B cell (primary cell): ENCODE data around the gene MAP3K6. TPM values are rescaled to one million over a fixed set of nuclear protein-coding genes. Genes with fewer than 3 reads are reported as not detected.

ENCODE experiments used
- ATAC-seq: fragments of 200-7000 bp; cut with Tn5 transposase; one replicate; pipeline ENCODE4 v1.10.0; 2021; ENCODE audit warnings: low read depth, mild to moderate bottlenecking, moderate number of reproducible peaks, moderate library complexity
- CTCF ChIA-PET: fragments of 350-600 bp; sonication (Branson Sonifier 250); formaldehyde crosslinking; loops from one replicate; lab custom pipeline; 2021; ENCODE audit warnings: antibody characterized with exemption, inconsistent platforms; lab: Charles Lee
- POLR2A ChIA-PET: fragments of 350-600 bp; sonication (Branson Sonifier 250); formaldehyde crosslinking; loops from one replicate; lab custom pipeline; 2021; ENCODE audit warnings: antibody characterized with exemption; lab: Charles Lee
- DNase-seq: peaks from one replicate; pipeline ENCODE4 v3.0.0; 2013
- H2AFZ ChIP-seq: 2 replicates; pipeline ENCODE4 v1.6.1; 2012; ENCODE audit warnings: mild to moderate bottlenecking, low read depth, low read length; ENCODE audit not compliant: insufficient read depth, poor library complexity, severe bottlenecking
- H3K27ac ChIP-seq, 2 donors: 1 replicate in 1 of 2; 2 replicates in 1 of 2; pipeline ENCODE4 v1.5.1; 2012 to 2013; ENCODE audit warnings: low read length in 2 of 2, mild to moderate bottlenecking in 2 of 2, moderate library complexity in 1 of 2
- H3K27me3 ChIP-seq, 4 experiments: fragments of 200-600 bp in 1 of 4; sonication (generic) in 1 of 4; replicated peaks in 1 of 4; 1 replicate in 2 of 4; 2 replicates in 2 of 4; pipeline versions ENCODE4 v1.6.1 to v1.7.0; 2013 to 2016; ENCODE audit warnings: low read length in 3 of 4, mild to moderate bottlenecking in 2 of 4, mixed read lengths in 1 of 4, moderate library complexity in 1 of 4; ENCODE audit not compliant: insufficient read depth in 4 of 4, control insufficient read depth in 3 of 4; ENCODE audit errors: control extremely low read depth in 1 of 4
- H3K36me3 ChIP-seq, 2 experiments: replicated peaks in 1 of 2; 1 replicate in 1 of 2; 2 replicates in 1 of 2; pipeline versions ENCODE4 v1.6.1 to v1.7.1; 2013; ENCODE audit warnings: low read length in 1 of 2; ENCODE audit not compliant: insufficient read depth in 2 of 2, control insufficient read depth in 1 of 2; ENCODE audit errors: control extremely low read depth in 1 of 2, extremely low read depth in 1 of 2
- H3K4me1 ChIP-seq, 2 donors: fragments of 200-600 bp in 1 of 2; sonication (generic) in 1 of 2; 1 replicate in 1 of 2; 2 replicates in 1 of 2; pipeline versions ENCODE4 v1.5.1 to v1.6.1; 2013 to 2017; ENCODE audit warnings: low read length in 2 of 2; ENCODE audit not compliant: control insufficient read depth in 2 of 2, insufficient read depth in 2 of 2
- H3K4me2 ChIP-seq: replicated peaks from 2 replicates; pipeline ENCODE3; 2012; ENCODE audit warnings: mild to moderate bottlenecking, low read depth, low read length; ENCODE audit not compliant: poor library complexity, severe bottlenecking
- H3K4me3 ChIP-seq, 5 experiments: fragments of 200-600 bp in 1 of 5; sonication (generic) in 1 of 5; 1 replicate in 3 of 5; 2 replicates in 2 of 5; pipeline versions ENCODE4 v1.5.1 to v1.7.0; 2011 to 2016; ENCODE audit warnings: low read length in 4 of 5, mild to moderate bottlenecking in 4 of 5, low read depth in 2 of 5, control low read depth in 1 of 5, moderate library complexity in 1 of 5; ENCODE audit not compliant: insufficient read depth in 1 of 5; ENCODE audit errors: control extremely low read depth in 1 of 5, extremely low read depth in 1 of 5
- H3K79me2 ChIP-seq: fragments of 200-600 bp; sonication (generic); one replicate; pipeline ENCODE4 v1.6.0; 2016; ENCODE audit warnings: low read length; ENCODE audit not compliant: control insufficient read depth, insufficient read depth
- H3K9ac ChIP-seq: fragments of 200-600 bp; sonication (generic); 2 replicates; pipeline ENCODE4 v1.6.1; 2017; ENCODE audit warnings: mild to moderate bottlenecking, low read length, moderate library complexity
- H3K9me3 ChIP-seq, 3 donors: one replicate each; pipeline versions ENCODE4 v1.6.1 to v1.7.1; 2013; ENCODE audit warnings: low read length in 2 of 3; ENCODE audit not compliant: control insufficient read depth in 2 of 3, insufficient read depth in 1 of 3; ENCODE audit errors: control extremely low read depth in 1 of 3
- H4K20me1 ChIP-seq: 2 replicates; pipeline ENCODE4 v1.6.0; 2012; ENCODE audit warnings: mild to moderate bottlenecking, low read length; ENCODE audit not compliant: insufficient read depth, control insufficient read depth, poor library complexity, severe bottlenecking
- H3K27ac Mint-ChIP-seq: one replicate; pipeline ENCODE4 v1.8.0; 2021; ENCODE audit warnings: mixed read lengths
- H3K27me3 Mint-ChIP-seq: one replicate; pipeline ENCODE4 v1.8.0; 2021; ENCODE audit warnings: mixed read lengths
- H3K4me1 Mint-ChIP-seq: one replicate; pipeline ENCODE4 v1.8.0; 2021; ENCODE audit warnings: mixed read lengths
- H3K4me3 Mint-ChIP-seq: one replicate; pipeline ENCODE4 v1.8.0; 2021; ENCODE audit warnings: mixed read lengths
- H3K9me3 Mint-ChIP-seq: one replicate; pipeline ENCODE4 v1.8.0; 2022; ENCODE audit warnings: mixed read lengths; ENCODE audit not compliant: insufficient read depth
- EZH2 ChIP-seq: IDR thresholded peaks from 2 replicates; pipeline ENCODE4 v1.6.1; 2012; ENCODE audit warnings: borderline replicate concordance, low read depth, mild to moderate bottlenecking, moderate library complexity, low read length; ENCODE audit not compliant: insufficient read depth, poor library complexity, severe bottlenecking
- WGBS: methylation state at CpG from one replicate; pipeline ENCODE4 v1.1.5; 2013; ENCODE audit warnings: missing lambda C conversion rate; ENCODE audit not compliant: insufficient coverage; 5-methylcytosine and 5-hydroxymethylcytosine counted together
- intact Hi-C: fragments of 100-400 bp; cut with micrococcal nuclease; formaldehyde crosslinking; loops from one replicate; pipeline ENCODE4 v1.10.0; 2022
- polyA plus RNA-seq: library from polyadenylated mRNA; depleted of rRNA; stranded (reverse); fragments of >200 nt; gene quantifications from 2 replicates; pipeline ENCODE4 v1.2.3, GENCODE V29; 2012
- total RNA-seq, 2 donors: library from RNA; stranded (reverse); fragments of 120-200 nt in 1 of 2; gene quantifications; 1 replicate in 1 of 2; 2 replicates in 1 of 2; pipeline versions ENCODE4 v1.2.3 to v1.2.4, GENCODE V29; 2013 to 2022
- TF ChIP-seq, protein P1 (sequence below): fragments of 200-600 bp; IDR thresholded peaks from one replicate; pipeline ENCODE4 v1.8.0; 2022; ENCODE audit warnings: antibody characterized with exemption, mild to moderate bottlenecking

MAP3K6 gene
- total and polyA plus RNA-seq, 2 donors (not counting 1 experiment from before 2014, with no cell fraction given) = 9.4 to 11.0 TPM

DNA sequence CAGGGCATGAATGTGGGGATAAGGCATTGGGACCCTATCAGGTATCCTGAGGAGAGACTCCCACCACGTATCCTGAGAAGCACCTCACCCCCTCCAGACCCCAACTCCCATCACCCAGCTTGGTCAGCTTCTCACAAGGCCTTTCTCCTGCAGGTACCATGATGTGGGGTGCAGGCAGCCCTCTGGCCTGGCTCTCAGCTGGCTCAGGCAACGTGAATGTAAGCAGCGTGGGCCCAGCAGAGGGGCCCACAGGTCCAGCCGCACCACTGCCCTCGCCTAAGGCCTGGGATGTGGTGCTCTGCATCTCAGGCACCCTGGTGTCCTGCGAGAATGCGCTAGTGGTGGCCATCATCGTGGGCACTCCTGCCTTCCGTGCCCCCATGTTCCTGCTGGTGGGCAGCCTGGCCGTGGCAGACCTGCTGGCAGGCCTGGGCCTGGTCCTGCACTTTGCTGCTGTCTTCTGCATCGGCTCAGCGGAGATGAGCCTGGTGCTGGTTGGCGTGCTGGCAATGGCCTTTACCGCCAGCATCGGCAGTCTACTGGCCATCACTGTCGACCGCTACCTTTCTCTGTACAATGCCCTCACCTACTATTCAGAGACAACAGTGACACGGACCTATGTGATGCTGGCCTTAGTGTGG is 27.0 kb upstream of the MAP3K6 start:
- peaks cover 18% of the 10 kb centered on the region for H3K4me1 Mint-ChIP-seq
- Histone ChIP-seq H2AFZ (no peak overlapping the region), H3K27ac (no peak overlapping the region), H3K36me3 (no peaks in the 10 kb centered on the region), H3K4me1 (peaks cover 12 to 24% of the 10 kb centered on the region in 2 donors), H3K9me3 (no peaks in the 10 kb centered on the region), H3K4me3 (no peak overlapping the region), H3K27me3 (no peaks in the 10 kb centered on the region), H3K79me2 (no peaks in the 10 kb centered on the region), H4K20me1 (no peaks in the 10 kb centered on the region), H3K4me2 (no peak overlapping the region), H3K9ac (no peak overlapping the region)
- no peaks in the 10 kb centered on the region for H3K9me3 Mint-ChIP-seq
- 96% methylated on average over 17 of the region's 18 CpGs for WGBS
- POLR2A ChIA-PET = interaction anchor here (3.1 kb wide), 1 partner anchor 93 kb away, joined by 13 read pairs; no protein-coding TSS in a partner anchor
- no peak for ATAC-seq
- CTCF ChIA-PET = interaction anchor here (0.7 to 7.8 kb wide), 7 partner anchors 9 to 291 kb away, joined by 3 to 402 read pairs (median 12); partner anchors contain the start of gene AHDC1
- intact Hi-C loops = loop anchor here (2.0 to 10.0 kb wide), 2 partner anchors 159 to 349 kb away; partner anchors contain the start of gene WDTC1
- H3K27ac Mint-ChIP-seq = no peak overlapping the region
- H3K27me3 Mint-ChIP-seq = no peaks in the 10 kb centered on the region
- no peak overlapping the region for H3K4me3 Mint-ChIP-seq
- TF ChIP-seq, protein P1, sequence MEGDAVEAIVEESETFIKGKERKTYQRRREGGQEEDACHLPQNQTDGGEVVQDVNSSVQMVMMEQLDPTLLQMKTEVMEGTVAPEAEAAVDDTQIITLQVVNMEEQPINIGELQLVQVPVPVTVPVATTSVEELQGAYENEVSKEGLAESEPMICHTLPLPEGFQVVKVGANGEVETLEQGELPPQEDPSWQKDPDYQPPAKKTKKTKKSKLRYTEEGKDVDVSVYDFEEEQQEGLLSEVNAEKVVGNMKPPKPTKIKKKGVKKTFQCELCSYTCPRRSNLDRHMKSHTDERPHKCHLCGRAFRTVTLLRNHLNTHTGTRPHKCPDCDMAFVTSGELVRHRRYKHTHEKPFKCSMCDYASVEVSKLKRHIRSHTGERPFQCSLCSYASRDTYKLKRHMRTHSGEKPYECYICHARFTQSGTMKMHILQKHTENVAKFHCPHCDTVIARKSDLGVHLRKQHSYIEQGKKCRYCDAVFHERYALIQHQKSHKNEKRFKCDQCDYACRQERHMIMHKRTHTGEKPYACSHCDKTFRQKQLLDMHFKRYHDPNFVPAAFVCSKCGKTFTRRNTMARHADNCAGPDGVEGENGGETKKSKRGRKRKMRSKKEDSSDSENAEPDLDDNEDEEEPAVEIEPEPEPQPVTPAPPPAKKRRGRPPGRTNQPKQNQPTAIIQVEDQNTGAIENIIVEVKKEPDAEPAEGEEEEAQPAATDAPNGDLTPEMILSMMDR = no peak
- no peak for TF ChIP-seq EZH2
- DNase-seq = no peak
